Thyroid gland (tissue), 4 donors: Measurements from ENCODE around the gene KIF27.

Experiments used
- CTCF ChIP-seq, 6 experiments: fragments of 200-600 bp in 3 of 6; fragments of 450-650 bp in 3 of 6; sonication (generic) in 3 of 6; IDR thresholded peaks; one replicate each; pipeline ENCODE4 v1.5.1; 2016 to 2019; ENCODE audit warnings: antibody characterized with exemption in 6 of 6, mild to moderate bottlenecking in 2 of 6, inconsistent platforms in 1 of 6, moderate library complexity in 1 of 6
- POLR2A ChIP-seq, 2 donors: fragments of 450-650 bp; IDR thresholded peaks; one replicate each; pipeline ENCODE4 v1.6.1; 2017; ENCODE audit warnings: antibody characterized with exemption in 2 of 2, mild to moderate bottlenecking in 2 of 2, moderate library complexity in 1 of 2

- TF ChIP-seq POLR2A (IDR thresholded peaks at IDR 0.05) (no peak), CTCF (IDR thresholded peaks at IDR 0.05) (no peak)
Measured at GRCh38 chr9:83933790-83934189, 12.6 kb upstream of the KIF27 start.
